ENCODE results near the gene ZMYM4.

DNA sequence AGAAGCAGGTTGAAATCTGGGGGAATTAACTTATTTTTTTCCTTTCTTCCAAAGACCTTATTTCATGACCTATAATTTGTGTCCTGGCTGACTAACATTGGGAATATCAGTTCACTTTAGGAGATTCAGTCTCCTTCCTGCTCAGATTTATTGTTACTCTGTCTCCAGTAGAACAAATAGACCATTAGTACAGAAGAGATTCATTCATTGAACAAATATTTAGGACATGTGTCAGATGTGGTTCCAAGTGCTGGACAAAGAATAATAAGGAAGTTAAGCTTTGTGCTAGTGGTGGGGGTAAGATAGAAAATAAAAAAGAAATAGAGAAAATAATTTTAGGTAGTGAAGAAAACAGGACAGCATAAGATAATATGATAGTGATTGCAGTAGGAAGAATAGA is 20.3 kb downstream of the ZMYM4 start:
- TF ChIP-seq, protein P1, sequence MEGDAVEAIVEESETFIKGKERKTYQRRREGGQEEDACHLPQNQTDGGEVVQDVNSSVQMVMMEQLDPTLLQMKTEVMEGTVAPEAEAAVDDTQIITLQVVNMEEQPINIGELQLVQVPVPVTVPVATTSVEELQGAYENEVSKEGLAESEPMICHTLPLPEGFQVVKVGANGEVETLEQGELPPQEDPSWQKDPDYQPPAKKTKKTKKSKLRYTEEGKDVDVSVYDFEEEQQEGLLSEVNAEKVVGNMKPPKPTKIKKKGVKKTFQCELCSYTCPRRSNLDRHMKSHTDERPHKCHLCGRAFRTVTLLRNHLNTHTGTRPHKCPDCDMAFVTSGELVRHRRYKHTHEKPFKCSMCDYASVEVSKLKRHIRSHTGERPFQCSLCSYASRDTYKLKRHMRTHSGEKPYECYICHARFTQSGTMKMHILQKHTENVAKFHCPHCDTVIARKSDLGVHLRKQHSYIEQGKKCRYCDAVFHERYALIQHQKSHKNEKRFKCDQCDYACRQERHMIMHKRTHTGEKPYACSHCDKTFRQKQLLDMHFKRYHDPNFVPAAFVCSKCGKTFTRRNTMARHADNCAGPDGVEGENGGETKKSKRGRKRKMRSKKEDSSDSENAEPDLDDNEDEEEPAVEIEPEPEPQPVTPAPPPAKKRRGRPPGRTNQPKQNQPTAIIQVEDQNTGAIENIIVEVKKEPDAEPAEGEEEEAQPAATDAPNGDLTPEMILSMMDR (conservative IDR thresholded peaks at IDR 0.05; ENCODE audit: low read length) = no peak
- TF ChIP-seq EZH2phosphoT487 (IDR thresholded peaks at IDR 0.05; ENCODE audit: borderline replicate concordance) = no peak
